SU-DHL-6 (cell line): ENCODE results near the gene VPS13A.

ENCODE experiments used
- CTCF ChIP-seq: fragments of 200-600 bp; sonication (generic); IDR thresholded peaks from one replicate; pipeline ENCODE4 v1.5.1; 2017; ENCODE audit warnings: antibody characterized with exemption, mild to moderate bottlenecking, low read length, moderate library complexity; ENCODE audit not compliant: insufficient read depth, poor library complexity, severe bottlenecking
- EZH2phosphoT487 ChIP-seq: fragments of 200-600 bp; sonication (generic), shearing (Covaris generic); conservative IDR thresholded peaks from 2 replicates; pipeline ENCODE4 v1.6.1; 2018; ENCODE audit warnings: mild to moderate bottlenecking, antibody characterized with exemption, low read length, moderate library complexity, mixed read lengths

- TF ChIP-seq CTCF (no peak), EZH2phosphoT487 (no peak)
These were observed 129.8 kb downstream of the VPS13A start for GRCh38 chr9:77307166-77307565.
